ENCODE results near the gene OR2T2.
"Not testable (repeated sequence)": the region's sequence is repeated elsewhere in the genome, so short reads cannot be mapped to it uniquely, and the experiment has no call there.

- TF ChIP-seq, protein P1, sequence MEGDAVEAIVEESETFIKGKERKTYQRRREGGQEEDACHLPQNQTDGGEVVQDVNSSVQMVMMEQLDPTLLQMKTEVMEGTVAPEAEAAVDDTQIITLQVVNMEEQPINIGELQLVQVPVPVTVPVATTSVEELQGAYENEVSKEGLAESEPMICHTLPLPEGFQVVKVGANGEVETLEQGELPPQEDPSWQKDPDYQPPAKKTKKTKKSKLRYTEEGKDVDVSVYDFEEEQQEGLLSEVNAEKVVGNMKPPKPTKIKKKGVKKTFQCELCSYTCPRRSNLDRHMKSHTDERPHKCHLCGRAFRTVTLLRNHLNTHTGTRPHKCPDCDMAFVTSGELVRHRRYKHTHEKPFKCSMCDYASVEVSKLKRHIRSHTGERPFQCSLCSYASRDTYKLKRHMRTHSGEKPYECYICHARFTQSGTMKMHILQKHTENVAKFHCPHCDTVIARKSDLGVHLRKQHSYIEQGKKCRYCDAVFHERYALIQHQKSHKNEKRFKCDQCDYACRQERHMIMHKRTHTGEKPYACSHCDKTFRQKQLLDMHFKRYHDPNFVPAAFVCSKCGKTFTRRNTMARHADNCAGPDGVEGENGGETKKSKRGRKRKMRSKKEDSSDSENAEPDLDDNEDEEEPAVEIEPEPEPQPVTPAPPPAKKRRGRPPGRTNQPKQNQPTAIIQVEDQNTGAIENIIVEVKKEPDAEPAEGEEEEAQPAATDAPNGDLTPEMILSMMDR (IDR thresholded peaks at IDR 0.05; ENCODE audit: control extremely low read depth in 1 of 3, insufficient read depth in 1 of 3, low read depth in 1 of 3, low read length in 3 of 3), result not testable (repeated sequence)
- TF ChIP-seq MAFK (IDR thresholded peaks at IDR 0.05; ENCODE audit: low read depth, low read length); CEBPB (IDR thresholded peaks at IDR 0.05; ENCODE audit: low read depth, low read length); GTF2F1 (IDR thresholded peaks at IDR 0.05; ENCODE audit: borderline replicate concordance, low read depth, low read length); SIRT6 (IDR thresholded peaks at IDR 0.05; ENCODE audit: low read length); TCF12 (IDR thresholded peaks at IDR 0.05; ENCODE audit: low read depth, low read length); RXRA (IDR thresholded peaks at IDR 0.05; ENCODE audit: insufficient read depth, low read depth, low read length); EZH2 (IDR thresholded peaks at IDR 0.05; ENCODE audit: low read depth, low read length, severe bottlenecking); RFX5 (IDR thresholded peaks at IDR 0.05; ENCODE audit: borderline replicate concordance, low read depth, low read length); E2F6 (IDR thresholded peaks at IDR 0.05); POLR2A (IDR thresholded peaks at IDR 0.05; ENCODE audit: control extremely low read depth in 1 of 2, low read depth in 2 of 2, low read length in 2 of 2); NANOG (IDR thresholded peaks at IDR 0.05; ENCODE audit: insufficient read depth, low read depth, low read length, poor library complexity, severe bottlenecking): not testable (repeated sequence)
- TF ChIP-seq, protein P2, sequence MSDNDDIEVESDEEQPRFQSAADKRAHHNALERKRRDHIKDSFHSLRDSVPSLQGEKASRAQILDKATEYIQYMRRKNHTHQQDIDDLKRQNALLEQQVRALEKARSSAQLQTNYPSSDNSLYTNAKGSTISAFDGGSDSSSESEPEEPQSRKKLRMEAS (IDR thresholded peaks at IDR 0.05), result not testable (repeated sequence)
These were observed at the start of gene OR2T2 for GRCh38 chr1:248445399-248445798.

All from H1 (cell line).